H1 (cell line): ENCODE results near the gene DENND4C. TPM values are rescaled to one million over a fixed set of nuclear protein-coding genes. Genes with fewer than 3 reads are reported as not detected.

Experiments
- CTCF ChIA-PET: fragments of 300-600 bp; sonication (Branson Sonifier 250); formaldehyde crosslinking; loops from one replicate; lab custom pipeline; 2021; ENCODE audit not compliant: partially characterized antibody; lab: Charles Lee
- POLR2A ChIA-PET: fragments of 300-600 bp; sonication (Branson Sonifier 250); formaldehyde crosslinking; loops from one replicate; lab custom pipeline; 2021; ENCODE audit warnings: inconsistent platforms; ENCODE audit not compliant: partially characterized antibody; lab: Charles Lee
- DNase-seq, 2 experiments: peaks; one replicate each; pipeline versions ENCODE4 v3.0.0 to v3.0.0-alpha.2; 2010 to 2022; ENCODE audit warnings: low spot score in 2 of 2, low read depth in 1 of 2, mixed read lengths in 1 of 2
- FAIRE-seq: peaks from 2 replicates; lab custom pipeline; 2011; peaks lifted over from hg19 to GRCh38; lab: Jason Lieb, UNC
- H2AFZ ChIP-seq: 2 replicates; pipeline ENCODE4 v1.8.1; 2012; ENCODE audit warnings: low read length, inconsistent platforms
- H2AK5ac ChIP-seq: 2 replicates; pipeline ENCODE4 v1.6.1; 2013; ENCODE audit warnings: low read depth, low read length
- H2BK120ac ChIP-seq: replicated peaks from 2 replicates; pipeline ENCODE3; 2013; ENCODE audit warnings: low read depth, low read length, inconsistent platforms
- H2BK12ac ChIP-seq: 2 replicates; pipeline ENCODE4 v1.6.1; 2013; ENCODE audit warnings: low read depth, low read length
- H2BK15ac ChIP-seq: 2 replicates; pipeline ENCODE4 v1.6.1; 2013; ENCODE audit warnings: low read length
- H2BK20ac ChIP-seq: 2 replicates; pipeline ENCODE4 v1.6.1; 2013; ENCODE audit warnings: low read length
- H2BK5ac ChIP-seq: 2 replicates; pipeline ENCODE4 v1.6.1; 2013; ENCODE audit warnings: low read depth, low read length
- H3K14ac ChIP-seq: 2 replicates; pipeline ENCODE4 v1.6.1; 2013; ENCODE audit warnings: inconsistent platforms; ENCODE audit not compliant: insufficient read length
- H3K18ac ChIP-seq: 2 replicates; pipeline ENCODE4 v1.6.1; 2013; ENCODE audit warnings: low read length; ENCODE audit errors: extremely low read depth
- H3K23ac ChIP-seq: 2 replicates; pipeline ENCODE4 v1.6.1; 2013; ENCODE audit warnings: inconsistent platforms; ENCODE audit not compliant: insufficient read length
- H3K23me2 ChIP-seq: 2 replicates; pipeline ENCODE4 v1.6.1; 2013; ENCODE audit warnings: low read depth, low read length
- H3K27ac ChIP-seq: 2 replicates; pipeline ENCODE4 v1.6.1; 2011; ENCODE audit warnings: low read depth, low read length, inconsistent platforms
- H3K27me3 ChIP-seq, 4 experiments: replicated peaks in 1 of 4; 1 replicate in 1 of 4; 2 replicates in 3 of 4; pipeline versions ENCODE4 v1.6.1 to v1.8.1; 2011 to 2013; ENCODE audit warnings: low read length in 3 of 4, mild to moderate bottlenecking in 3 of 4, inconsistent platforms in 2 of 4, mixed read lengths in 2 of 4, moderate library complexity in 1 of 4; ENCODE audit not compliant: control insufficient read depth in 3 of 4, insufficient read depth in 3 of 4; ENCODE audit errors: extremely low read depth in 1 of 4
- H3K36me3 ChIP-seq, 4 experiments: 2 replicates each; pipeline versions ENCODE4 v1.6.1 to v1.8.1; 2011 to 2013; ENCODE audit warnings: mild to moderate bottlenecking in 4 of 4, low read length in 3 of 4, moderate library complexity in 2 of 4, control low read depth in 1 of 4, inconsistent platforms in 1 of 4; ENCODE audit not compliant: insufficient read depth in 4 of 4, control insufficient read depth in 2 of 4
- H3K4ac ChIP-seq: replicated peaks from 2 replicates; pipeline ENCODE3; 2013; ENCODE audit warnings: low read length, low read depth, mixed read lengths, inconsistent platforms; ENCODE audit not compliant: insufficient read length
- H3K4me1 ChIP-seq, 4 experiments: replicated peaks in 1 of 4; 1 replicate in 1 of 4; 2 replicates in 3 of 4; pipeline versions ENCODE4 v1.6.1 to v1.8.1; 2011 to 2013; ENCODE audit warnings: low read length in 3 of 4, inconsistent platforms in 2 of 4, mixed read lengths in 1 of 4; ENCODE audit not compliant: insufficient read depth in 4 of 4, control insufficient read depth in 3 of 4
- H3K4me2 ChIP-seq, 2 experiments: 2 replicates each; pipeline versions ENCODE4 v1.6.1 to v1.8.1; 2011 to 2013; ENCODE audit warnings: low read depth in 2 of 2, low read length in 2 of 2, control low read depth in 1 of 2, inconsistent platforms in 1 of 2, mild to moderate bottlenecking in 1 of 2; ENCODE audit not compliant: insufficient read depth in 1 of 2
- H3K4me3 ChIP-seq, 4 experiments: fragments of 200-600, 300-600 bp in 1 of 4; sonication (generic), shearing (Covaris generic), sonication (Bioruptor Twin) in 1 of 4; 2 replicates each; pipeline versions ENCODE4 v1.5.1 to v1.8.1; 2011 to 2016; ENCODE audit warnings: low read length in 4 of 4, low read depth in 3 of 4, control low read depth in 2 of 4, inconsistent platforms in 2 of 4, mild to moderate bottlenecking in 2 of 4, mixed read lengths in 1 of 4, moderate library complexity in 1 of 4; ENCODE audit not compliant: insufficient read depth in 2 of 4; ENCODE audit errors: extremely low read depth in 1 of 4
- H3K56ac ChIP-seq: replicated peaks from 2 replicates; pipeline ENCODE3; 2013; ENCODE audit warnings: low read depth, mild to moderate bottlenecking, mixed read lengths, low read length, inconsistent platforms; ENCODE audit not compliant: insufficient read length
- H3K79me1 ChIP-seq: 2 replicates; pipeline ENCODE4 v1.6.1; 2013; ENCODE audit warnings: low read depth, low read length, control low read depth
- H3K79me2 ChIP-seq, 2 experiments: 2 replicates each; pipeline versions ENCODE4 v1.6.1 to v1.8.1; 2012 to 2013; ENCODE audit warnings: low read length in 2 of 2, mild to moderate bottlenecking in 2 of 2, inconsistent platforms in 1 of 2; ENCODE audit not compliant: insufficient read depth in 2 of 2, control insufficient read depth in 1 of 2
- H3K9ac ChIP-seq, 4 experiments: replicated peaks in 1 of 4; 1 replicate in 1 of 4; 2 replicates in 3 of 4; pipeline versions ENCODE4 v1.6.1 to v1.8.1; 2011 to 2013; ENCODE audit warnings: low read depth in 3 of 4, low read length in 3 of 4, control low read depth in 2 of 4, mild to moderate bottlenecking in 2 of 4, moderate library complexity in 2 of 4, inconsistent platforms in 1 of 4; ENCODE audit errors: extremely low read depth in 1 of 4
- H3K9me3 ChIP-seq, 2 experiments: 2 replicates each; pipeline versions ENCODE4 v1.6.1 to v1.8.1; 2012 to 2013; ENCODE audit warnings: mild to moderate bottlenecking in 2 of 2, moderate library complexity in 2 of 2, control low read depth in 1 of 2, inconsistent platforms in 1 of 2, low read depth in 1 of 2, low read length in 1 of 2, mixed read lengths in 1 of 2; ENCODE audit not compliant: insufficient read depth in 2 of 2
- H4K20me1 ChIP-seq, 2 experiments: replicated peaks in 1 of 2; 2 replicates each; pipeline versions ENCODE3 to v1.8.1; 2011 to 2013; ENCODE audit warnings: inconsistent platforms in 2 of 2, low read length in 2 of 2, mild to moderate bottlenecking in 1 of 2; ENCODE audit not compliant: insufficient read depth in 2 of 2, control insufficient read depth in 1 of 2
- H4K5ac ChIP-seq: 2 replicates; pipeline ENCODE4 v1.6.1; 2013; ENCODE audit warnings: low read length, low read depth, mixed read lengths, inconsistent platforms; ENCODE audit not compliant: insufficient read length
- H4K8ac ChIP-seq: 2 replicates; pipeline ENCODE4 v1.8.0; 2013; ENCODE audit warnings: mild to moderate bottlenecking, moderate library complexity, low read length, inconsistent platforms; ENCODE audit not compliant: insufficient read depth; ENCODE audit errors: extremely low read depth
- H4K91ac ChIP-seq: replicated peaks from 2 replicates; pipeline ENCODE3; 2013; ENCODE audit warnings: low read length, mixed read lengths, inconsistent platforms; ENCODE audit not compliant: insufficient read length
- EGR1 ChIP-seq: IDR thresholded peaks from 2 replicates; pipeline ENCODE4 v1.6.1; 2011; ENCODE audit warnings: low read depth, low read length, borderline replicate concordance
- WGBS, 2 experiments: shearing (Covaris generic) in 1 of 2; methylation state at CpG; one replicate each; pipeline versions ENCODE4 v1.1.6 to v1.1.7; 2013 to 2015; ENCODE audit warnings: low lambda C conversion rate in 2 of 2, mixed read lengths in 2 of 2, inconsistent platforms in 1 of 2, low coverage in 1 of 2, missing lambda C conversion rate in 1 of 2; ENCODE audit not compliant: insufficient replicate concordance in 2 of 2, insufficient coverage in 1 of 2, insufficient read length in 1 of 2; ENCODE audit errors: extremely low coverage in 1 of 2, missing lambda C conversion rate in 1 of 2; 5-methylcytosine and 5-hydroxymethylcytosine counted together
- polyA plus RNA-seq, 7 experiments: library from polyadenylated mRNA; depleted of rRNA in 3 of 7; stranded (reverse) in 5 of 7; unstranded in 2 of 7; fragments of >200 nt in 5 of 7; fragments of 200-250 nt in 2 of 7; gene quantifications; 1 replicate in 5 of 7; 2 replicates in 1 of 7; 4 replicates in 1 of 7; pipeline versions ENCODE4 v1.2.1 to v1.2.3, GENCODE V29; 2011 to 2013; ENCODE audit warnings: missing spikeins in 2 of 7, mixed read lengths in 2 of 7
- total RNA-seq: library from RNA; stranded (reverse); fragmentation: NEBNext Ultra II Directional; extraction: Animal tissue kit (Norgen Biotek cat#: 25700); gene quantifications from 2 replicates; pipeline ENCODE4 v1.2.1, GENCODE V29; 2021

DENND4C gene
- total and polyA plus RNA-seq, 2 of the 8 experiments (the other 6 are each of a cell fraction or from before 2014, with no cell fraction given) = 6.9 to 18.9 TPM

- CTCF ChIA-PET = interaction anchor here (0.6 kb wide), 1 partner anchor 60 kb away, joined by 3 read pairs; no protein-coding TSS in a partner anchor
- Histone ChIP-seq H2BK15ac (no peak overlapping the region), H4K8ac (no peak overlapping the region), H3K18ac (no peak overlapping the region), H3K23ac (no peak overlapping the region), H3K4me3 (no peak overlapping the region), H3K9me3 (no peaks in the 10 kb centered on the region), H2AFZ (no peak overlapping the region), H3K23me2 (no peaks in the 10 kb centered on the region; the same call in 1 of the 2 replicates), H3K79me1 (no peaks in the 10 kb centered on the region), H2BK12ac (no peak overlapping the region), H3K36me3 (no peaks in the 10 kb centered on the region), H3K4ac (no peak overlapping the region), H4K91ac (no peak overlapping the region), H3K4me2 (no peak overlapping the region), H3K27ac (no peak overlapping the region), H3K4me1 (no peaks in the 10 kb centered on the region), H3K9ac (no peak overlapping the region), H4K20me1 (no peaks in the 10 kb centered on the region), H2BK120ac (no peak overlapping the region), H2AK5ac (no peak overlapping the region), H3K27me3 (no peaks in the 10 kb centered on the region), H4K5ac (no peak overlapping the region), H3K56ac (no peak overlapping the region), H2BK5ac (no peak overlapping the region), H3K79me2 (no peaks in the 10 kb centered on the region), H2BK20ac (no peak overlapping the region), H3K14ac (no peak overlapping the region)
- TF ChIP-seq EGR1 = no peak
- FAIRE-seq (no peak), DNase-seq (no peak)
- POLR2A ChIA-PET = no interaction called here
- WGBS, 2 experiments = 87% methylated on average over 2 of the region's 2 CpGs; no CpG with 5 or more reads in 1 of the 2 experiments
Observed at GRCh38 chr9:19386502-19387044, 156.1 kb downstream of the DENND4C start.
